ENCODE measurements around the gene HIPK2. TPM values are rescaled to one million over a fixed set of nuclear protein-coding genes. Genes with fewer than 3 reads are reported as not detected.
A peak's percentile ranks its signal among the peaks of the same experiment; 100 is the strongest.

Gene HIPK2
- total RNA-seq, 1 experiment from 2014 or later = 8.3 TPM

DNA sequence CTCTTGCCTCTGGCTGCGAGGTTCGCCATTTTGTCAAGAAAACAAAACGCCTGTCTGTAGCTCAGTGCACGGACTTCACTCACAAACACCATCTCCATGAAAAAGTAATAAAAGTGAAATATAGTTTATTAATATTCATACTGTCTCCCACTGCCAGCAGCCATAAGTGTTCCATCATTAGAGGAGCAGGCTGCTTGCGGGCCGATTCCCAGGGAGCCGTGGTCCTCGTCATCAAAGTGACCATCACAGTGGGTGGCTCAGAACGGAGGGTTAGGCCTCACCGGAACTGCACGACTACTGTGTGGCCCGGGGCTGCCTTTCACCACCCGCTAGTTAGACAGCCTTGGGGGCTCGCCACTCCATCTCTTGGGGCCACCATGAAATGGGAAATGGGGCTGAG, 82.7 kb downstream of the HIPK2 start:
- DNase-seq (ENCODE audit: low read depth) = no peak

DNA sequence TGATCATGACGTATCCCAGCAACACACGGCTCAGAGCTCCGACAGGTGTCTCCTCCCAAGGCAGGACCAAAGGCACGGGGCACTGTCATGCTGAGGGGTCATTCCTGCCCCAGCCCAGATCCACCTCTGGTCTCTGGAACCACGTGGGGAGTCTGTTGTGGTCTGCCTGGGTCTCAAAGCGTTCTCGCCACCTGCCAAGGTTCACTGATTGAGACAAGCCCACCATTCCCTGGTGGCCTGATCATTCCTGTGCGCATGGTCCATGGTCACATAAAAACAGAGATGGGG, 83.5 kb downstream of the HIPK2 start:
- no peak for DNase-seq (ENCODE audit: low read depth)

DNA sequence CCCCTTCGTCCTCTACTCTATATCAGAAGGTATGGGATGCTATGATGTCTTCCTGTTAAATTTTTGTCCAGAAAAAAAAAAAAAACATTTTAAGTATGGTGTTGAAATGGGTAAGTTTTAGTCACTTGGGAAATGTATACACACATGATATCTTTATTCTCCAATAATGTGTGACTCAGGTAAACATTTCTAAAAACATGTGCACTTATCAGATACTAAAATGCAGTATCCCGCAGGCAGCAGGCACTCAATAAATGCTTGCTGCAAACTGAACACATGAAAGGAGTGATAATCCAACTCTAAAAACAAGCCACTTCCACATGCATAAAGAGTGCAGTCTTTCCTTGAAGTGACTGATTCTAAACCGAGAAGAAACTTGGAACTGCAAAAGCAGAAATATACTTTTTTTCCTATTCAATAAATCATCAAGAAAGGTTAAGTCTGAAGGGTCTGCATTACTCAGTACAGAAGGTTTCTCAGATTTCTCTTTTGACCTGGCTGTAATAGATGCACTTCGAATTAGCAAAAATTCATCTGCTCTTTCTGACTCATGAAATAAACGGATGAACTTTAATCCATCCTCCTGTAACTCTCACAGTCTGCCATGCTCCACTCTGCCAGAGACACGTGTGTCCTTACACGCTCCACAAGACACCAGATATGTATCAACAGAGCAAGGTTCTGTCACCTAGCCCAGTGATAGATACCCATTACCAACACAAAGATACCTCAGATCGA, 84.0 kb downstream of the HIPK2 start:
- DNase-seq (ENCODE audit: low read depth) = no peak

GRCh38 chr7:139692723-139693122, 85.1 kb downstream of the HIPK2 start:
- no peak for DNase-seq (ENCODE audit: low read depth)

DNA sequence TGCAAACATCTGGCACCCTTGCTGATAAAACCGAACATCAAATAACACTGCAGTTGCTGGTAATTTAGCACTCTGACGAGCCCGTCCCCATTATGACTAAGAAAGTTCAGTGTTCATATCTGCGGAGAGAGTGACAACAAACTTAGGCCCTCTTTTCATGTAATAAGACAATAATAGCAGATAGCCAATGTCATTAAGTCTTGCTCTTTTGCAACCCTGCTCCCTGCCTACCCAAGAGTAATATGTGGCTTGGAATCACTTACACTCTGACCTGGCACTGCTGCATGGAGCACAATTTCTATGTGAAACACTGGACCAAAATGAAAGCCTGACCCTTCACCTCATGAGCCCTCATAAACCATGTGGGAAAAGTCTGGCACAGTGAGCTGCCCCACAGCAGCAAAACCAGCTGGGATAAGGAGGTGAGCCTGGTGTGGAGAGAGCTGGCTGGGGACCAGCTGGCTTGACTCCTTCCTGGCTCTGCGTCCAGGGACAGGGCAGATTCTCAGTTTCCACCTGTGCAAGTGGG, 86.5 kb downstream of the HIPK2 start:
- peak; percentile 76 for DNase-seq (ENCODE audit: low read depth)

DNA sequence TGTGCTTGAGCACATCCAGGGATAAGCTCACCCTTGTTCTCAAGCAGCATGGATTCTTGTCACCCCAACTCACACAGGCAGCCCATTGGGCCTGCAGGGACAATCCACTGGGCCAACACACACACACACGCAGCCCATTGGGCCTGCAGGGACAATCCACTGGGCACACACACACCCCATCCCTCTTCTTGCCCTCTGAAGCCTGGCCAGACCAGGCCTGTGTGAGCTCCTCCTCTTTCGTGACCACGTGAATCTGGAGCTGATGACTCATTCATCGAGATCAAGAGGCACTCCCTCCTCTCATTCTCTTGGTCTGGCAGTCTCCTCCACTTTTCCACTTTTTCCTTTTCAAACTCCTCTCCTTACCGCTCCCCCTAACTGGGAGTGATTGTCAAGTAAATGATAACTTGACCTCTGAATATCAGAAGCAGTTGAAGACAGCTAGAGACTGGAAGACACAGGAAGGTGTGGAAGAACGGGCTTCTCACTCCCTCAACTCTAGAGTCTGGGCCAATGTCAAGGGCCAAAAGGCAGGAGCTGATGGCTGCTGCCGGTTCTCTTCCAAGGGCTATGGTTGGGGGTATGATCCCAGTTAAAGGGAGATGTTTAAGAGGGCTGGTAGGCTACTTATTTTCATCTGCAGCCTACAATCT, 89.7 kb downstream of the HIPK2 start:
- DNase-seq (ENCODE audit: low read depth) = peak; percentile 81

GRCh38 chr7:139687211-139687954, 90.4 kb downstream of the HIPK2 start:
- DNase-seq (ENCODE audit: low read depth) = no peak

- peak; percentile 76 for DNase-seq (ENCODE audit: low read depth)
Measured at GRCh38 chr7:139683137-139683921, 94.5 kb downstream of the HIPK2 start.

GRCh38 chr7:139682136-139683013, 95.4 kb downstream of the HIPK2 start:
- DNase-seq (ENCODE audit: low read depth) = peak; percentile 87

- DNase-seq (ENCODE audit: low read depth) = no peak
Measured at GRCh38 chr7:139681812-139682135, 96.0 kb downstream of the HIPK2 start.

DNA sequence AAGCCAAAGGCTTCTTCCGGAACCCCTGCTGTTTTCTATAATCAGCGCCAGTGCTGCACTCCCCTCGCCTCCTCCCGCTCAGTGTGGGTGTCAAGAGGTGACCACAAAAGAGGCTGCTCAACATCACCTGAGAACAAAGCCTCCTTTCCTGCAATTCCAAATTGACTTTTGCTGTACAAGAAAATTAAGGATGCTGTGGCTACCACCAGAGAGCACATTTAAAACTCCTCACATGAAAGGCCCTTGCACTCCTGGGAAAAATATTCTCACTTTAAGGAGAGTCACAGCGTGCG, 96.4 kb downstream of the HIPK2 start:
- DNase-seq (ENCODE audit: low read depth) = no peak

GRCh38 chr7:139680676-139681462, 96.9 kb downstream of the HIPK2 start:
- peak; percentile 99 for DNase-seq (ENCODE audit: low read depth)

DNA sequence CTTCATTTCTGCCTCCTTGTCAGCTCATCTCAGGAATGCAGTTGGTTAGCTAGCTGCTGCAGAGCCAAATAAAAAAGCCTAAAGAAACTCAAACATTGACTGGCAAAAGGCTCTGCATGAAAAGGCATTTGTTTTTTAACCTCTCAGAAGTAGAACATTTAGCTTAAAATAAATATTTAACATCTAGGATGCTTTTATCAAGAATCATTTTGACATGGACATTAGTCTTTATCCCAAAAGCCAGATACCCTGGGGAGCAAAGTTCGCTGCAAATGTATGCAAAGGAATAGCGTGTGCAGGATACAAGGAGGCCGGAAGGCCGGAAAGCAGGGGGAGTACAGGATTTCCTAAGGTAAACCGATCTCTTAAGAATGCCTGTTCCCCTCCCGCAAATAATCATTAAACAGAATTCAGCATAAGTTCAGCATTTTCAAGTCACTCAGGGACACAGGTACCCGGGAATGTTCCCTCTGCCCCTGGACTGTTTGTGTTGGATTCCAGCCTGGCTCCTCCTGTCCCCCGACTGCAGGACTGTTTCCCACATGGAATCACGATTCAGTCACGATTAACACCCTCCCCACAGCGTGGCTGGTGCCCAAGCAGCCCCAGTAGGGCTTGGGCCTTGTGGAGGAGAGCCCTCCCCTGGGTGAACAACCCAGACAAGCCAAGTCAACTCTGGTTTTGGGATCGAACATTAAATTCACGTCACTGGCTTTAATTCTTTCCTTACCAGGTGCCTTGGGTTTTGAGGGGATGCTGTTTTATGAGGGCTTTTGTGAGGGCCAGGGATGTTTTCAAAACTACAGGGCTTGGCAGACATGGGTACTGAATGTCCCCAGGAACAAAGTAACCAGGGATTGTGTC, 97.8 kb downstream of the HIPK2 start:
- DNase-seq (ENCODE audit: low read depth) = peak; percentile 69

DNA sequence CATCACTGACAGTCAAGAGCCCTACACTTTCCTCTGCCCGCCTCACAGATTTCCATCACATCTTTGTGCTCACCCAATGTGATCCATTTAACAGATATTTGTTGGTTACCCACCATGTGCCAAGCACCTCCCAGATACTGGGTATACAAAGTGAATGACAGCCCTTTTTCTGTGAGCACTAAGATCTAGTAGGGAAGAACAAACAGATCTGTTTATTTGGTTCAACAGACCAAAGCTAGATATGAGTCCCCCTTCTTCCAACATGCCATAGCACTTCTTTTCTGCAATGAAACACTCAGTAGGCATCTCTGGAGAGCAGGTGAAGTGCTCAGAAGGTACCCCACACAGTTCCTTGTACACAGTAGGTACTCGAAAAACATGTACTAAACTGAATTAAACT, 101.4 kb downstream of the HIPK2 start:
- no peak for DNase-seq (ENCODE audit: low read depth)

DNA sequence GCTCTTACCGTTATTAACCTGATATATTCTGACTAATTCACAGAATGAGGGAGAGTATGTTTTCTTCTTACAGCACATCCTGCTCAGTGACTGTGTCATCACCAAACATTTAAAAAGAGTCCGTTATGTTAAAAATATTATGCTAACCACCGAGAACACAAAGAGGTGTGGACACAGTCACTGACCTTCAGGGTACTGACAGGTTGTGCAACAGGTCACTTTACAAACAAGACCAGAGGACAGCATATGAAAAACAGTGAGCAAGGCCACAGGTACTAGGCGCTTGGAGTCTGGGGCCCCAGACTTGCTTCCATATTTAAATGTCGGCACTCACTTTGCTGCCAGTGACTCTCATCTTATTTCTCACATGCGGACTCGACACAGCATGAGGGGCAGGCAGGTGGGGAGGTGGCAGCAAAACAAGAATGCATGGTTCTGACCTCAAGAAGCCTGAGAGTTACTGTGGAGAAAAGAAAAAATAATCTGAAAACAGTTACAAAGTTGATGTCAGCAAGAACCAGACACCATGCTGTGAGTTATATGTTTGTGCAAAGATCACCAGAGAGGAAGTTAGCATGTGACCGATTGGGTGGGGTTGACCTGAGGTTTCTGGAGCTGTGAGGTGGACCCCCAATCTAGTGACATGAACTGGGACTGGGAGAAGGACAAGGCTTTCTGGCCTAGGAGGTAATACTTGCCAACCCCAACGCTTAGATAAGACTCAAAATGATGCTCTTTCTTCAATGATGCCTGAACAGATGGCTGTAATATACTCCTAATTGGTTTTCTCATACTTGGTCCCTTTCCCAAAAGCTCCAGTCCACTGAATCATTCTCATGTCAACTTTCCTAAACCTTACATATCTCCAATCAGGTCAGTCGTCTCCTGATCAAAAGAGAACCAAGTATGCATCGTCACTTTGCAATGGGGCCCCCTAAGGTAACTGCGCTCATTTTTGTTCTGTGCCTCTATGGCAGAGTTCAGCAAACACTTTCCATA, 102.4 kb downstream of the HIPK2 start:
- DNase-seq (ENCODE audit: low read depth) = no peak

DNA sequence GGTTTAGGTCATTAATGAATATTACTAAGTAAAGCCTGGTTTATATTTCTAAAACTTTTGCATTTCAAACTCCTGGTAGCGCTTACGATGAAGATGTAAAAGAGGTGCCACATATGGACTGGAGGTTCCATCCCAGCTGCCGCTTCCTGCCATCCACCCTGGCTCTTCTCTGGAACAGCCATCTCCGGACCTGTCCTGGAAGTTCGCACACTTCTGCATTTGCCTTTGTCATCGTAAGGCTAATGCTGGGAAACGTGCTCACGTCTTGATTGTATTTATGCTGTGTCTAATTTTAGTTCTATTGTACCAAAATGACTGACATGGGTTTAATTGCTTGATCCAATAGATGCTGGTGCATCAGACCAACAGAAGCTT, 103.1 kb downstream of the HIPK2 start:
- DNase-seq (ENCODE audit: low read depth) = no peak

- no peak for DNase-seq (ENCODE audit: low read depth)
Measured at GRCh38 chr7:139674341-139674740, 103.5 kb downstream of the HIPK2 start.

DNA sequence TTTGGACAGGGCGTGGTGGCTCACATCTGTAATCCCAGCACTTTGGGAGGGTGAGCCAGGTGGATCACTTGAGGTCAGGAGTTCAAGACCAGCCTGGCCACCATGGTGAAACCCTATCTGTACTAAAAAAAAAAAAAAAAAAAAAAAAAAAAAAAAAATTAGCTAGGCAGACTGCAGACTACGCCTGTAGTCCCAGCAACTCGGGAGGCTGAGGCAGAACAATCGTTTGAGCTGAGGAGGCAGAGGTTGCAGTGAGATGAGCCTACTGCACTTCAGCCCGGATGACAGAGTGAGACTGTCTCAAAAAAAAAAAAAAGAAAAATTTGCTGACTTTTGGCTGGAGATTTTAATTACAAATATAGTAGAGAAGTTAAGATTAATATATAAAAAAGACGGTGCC, 104.0 kb downstream of the HIPK2 start:
- DNase-seq (ENCODE audit: low read depth) = no peak

Data from RPMI7951 (cell line).